Measurements from ENCODE around the gene MEGF6. TPM values are rescaled to one million over a fixed set of nuclear protein-coding genes. Genes with fewer than 3 reads are reported as not detected.

Gene MEGF6
- total RNA-seq (2014; rRNA removed; shearing (Covaris generic)), result 8.1 and 8.7 TPM in 2 replicates

GRCh38 chr1:3611170-3612019 is at the start of gene MEGF6:
TSS of gene MEGF6 (minus strand) at chr1:3611508. CDS start at chr1:3611268, 240 bp downstream.
- in situ Hi-C loops (cut with HindIII; ENCODE audit: low sequenced_read_pairs), result no loop called here

GRCh38 chr1:3660704-3661103 is 49.4 kb upstream of the MEGF6 start:
- in situ Hi-C loops (cut with HindIII; ENCODE audit: low sequenced_read_pairs), result no loop called here
- DNase-seq (ENCODE audit: low spot score), result no peak

More at GRCh38 chr1:3611170-3612019, at the start of gene MEGF6:
- DNase-seq (ENCODE audit: low spot score), result no peak

GRCh38 chr1:3659093-3659492 is 47.8 kb upstream of the MEGF6 start:
- in situ Hi-C loops (cut with HindIII; ENCODE audit: low sequenced_read_pairs), result no loop called here
- no peak for DNase-seq (ENCODE audit: low spot score)

GRCh38 chr1:3658231-3658615 is 46.9 kb upstream of the MEGF6 start:
- DNase-seq (ENCODE audit: low spot score), result no peak
- in situ Hi-C loops (cut with HindIII; ENCODE audit: low sequenced_read_pairs), result no loop called here

- no peak for DNase-seq (ENCODE audit: low spot score)
Observed at GRCh38 chr1:3657578-3658230, 46.4 kb upstream of the MEGF6 start.

GRCh38 chr1:3657096-3657475 is 45.8 kb upstream of the MEGF6 start:
- DNase-seq (ENCODE audit: low spot score), result no peak

More at GRCh38 chr1:3657578-3658230, 46.4 kb upstream of the MEGF6 start:
- in situ Hi-C loops (cut with HindIII; ENCODE audit: low sequenced_read_pairs), result no loop called here

GRCh38 chr1:3656450-3657095 is 45.3 kb upstream of the MEGF6 start:
- in situ Hi-C loops (cut with HindIII; ENCODE audit: low sequenced_read_pairs), result no loop called here
- DNase-seq (ENCODE audit: low spot score), result no peak

More at GRCh38 chr1:3657096-3657475, 45.8 kb upstream of the MEGF6 start:
- in situ Hi-C loops (cut with HindIII; ENCODE audit: low sequenced_read_pairs), result no loop called here

GRCh38 chr1:3654549-3655281 is 43.4 kb upstream of the MEGF6 start:
- DNase-seq (ENCODE audit: low spot score), result no peak

GRCh38 chr1:3653286-3653618 is 41.9 kb upstream of the MEGF6 start:
- in situ Hi-C loops (cut with HindIII; ENCODE audit: low sequenced_read_pairs), result no loop called here
- peak; percentile 35 for DNase-seq (ENCODE audit: low spot score)

More at GRCh38 chr1:3654549-3655281, 43.4 kb upstream of the MEGF6 start:
- in situ Hi-C loops (cut with HindIII; ENCODE audit: low sequenced_read_pairs), result no loop called here

GRCh38 chr1:3652548-3653285 is 41.4 kb upstream of the MEGF6 start:
- in situ Hi-C loops (cut with HindIII; ENCODE audit: low sequenced_read_pairs), result no loop called here
- peak; percentile 44 for DNase-seq (ENCODE audit: low spot score)

- peak; percentile 45 for DNase-seq (ENCODE audit: low spot score)
- in situ Hi-C loops (cut with HindIII; ENCODE audit: low sequenced_read_pairs), result no loop called here
Observed at GRCh38 chr1:3651930-3652547, 40.7 kb upstream of the MEGF6 start, which contains the start of gene TP73. TSS of gene TP73 (plus strand) at chr1:3652516. CDS start at chr1:3682366, 29,850 bp downstream.

- peak; percentile 19 for DNase-seq (ENCODE audit: low spot score)
- in situ Hi-C loops (cut with HindIII; ENCODE audit: low sequenced_read_pairs), result no loop called here
Observed at GRCh38 chr1:3651026-3651929, 40.0 kb upstream of the MEGF6 start.

GRCh38 chr1:3650248-3651025 is 39.1 kb upstream of the MEGF6 start:
- in situ Hi-C loops (cut with HindIII; ENCODE audit: low sequenced_read_pairs), result no loop called here
- no peak for DNase-seq (ENCODE audit: low spot score)

- DNase-seq (ENCODE audit: low spot score), result peak; percentile 91
- in situ Hi-C loops (cut with HindIII; ENCODE audit: low sequenced_read_pairs), result loop anchor here (10.0 kb wide), 1 partner anchor 95 kb away; no protein-coding TSS in a partner anchor
Observed at GRCh38 chr1:3649342-3650247, 38.3 kb upstream of the MEGF6 start, which contains the start of gene WRAP73. TSS of gene WRAP73 (minus strand) at chr1:3650103. CDS start at chr1:3649999, 104 bp downstream.

GRCh38 chr1:3646596-3646995 is 35.3 kb upstream of the MEGF6 start:
- in situ Hi-C loops (cut with HindIII; ENCODE audit: low sequenced_read_pairs), result loop anchor here (10.0 kb wide), 1 partner anchor 98 kb away; no protein-coding TSS in a partner anchor

More at GRCh38 chr1:3646596-3646995, 35.3 kb upstream of the MEGF6 start:
- DNase-seq (ENCODE audit: low spot score), result no peak
